Astrocyte of the cerebellum (primary cell): ENCODE data around the gene GSE1.

ENCODE experiments used
- DNase-seq: peaks from one replicate; pipeline ENCODE4 v3.0.0-alpha.2; 2011; ENCODE audit warnings: low read depth
- H3K4me3 ChIP-seq: 2 replicates; pipeline ENCODE4 v1.5.1; 2011; ENCODE audit warnings: mild to moderate bottlenecking, low read depth, low read length, moderate library complexity
- CTCF ChIP-seq: IDR thresholded peaks from 2 replicates; pipeline ENCODE4 v1.5.1; 2012; ENCODE audit warnings: low read length, low read depth, moderate library complexity, mild to moderate bottlenecking; ENCODE audit errors: missing control alignments
- in situ Hi-C: cut with HindIII; loops from 2 replicates; pipeline ENCODE4 v1.10.0; 2017; ENCODE audit warnings: low sequenced_read_pairs

GSE1 gene

GRCh38 chr16:85601730-85602401, 11.3 kb upstream of the GSE1 start:
- no peak for TF ChIP-seq CTCF
- no peak for DNase-seq
- in situ Hi-C loops, result no loop called here
- H3K4me3 ChIP-seq, result no peak overlapping the region

- DNase-seq, result no peak
- no peak for TF ChIP-seq CTCF
- in situ Hi-C loops, result no loop called here
- H3K4me3 ChIP-seq, result no peak overlapping the region
These were observed 10.5 kb upstream of the GSE1 start for GRCh38 chr16:85602402-85603202.

- in situ Hi-C loops, result no loop called here
- no peak for DNase-seq
- H3K4me3 ChIP-seq, result no peak overlapping the region
- TF ChIP-seq CTCF, result no peak
These were observed 9.8 kb upstream of the GSE1 start for GRCh38 chr16:85603203-85603755.

GRCh38 chr16:85604145-85604705, 8.9 kb upstream of the GSE1 start:
- TF ChIP-seq CTCF, result no peak
- in situ Hi-C loops, result no loop called here
- H3K4me3 ChIP-seq, result no peak overlapping the region
- DNase-seq, result no peak

- DNase-seq, result no peak
- TF ChIP-seq CTCF, result no peak
- H3K4me3 ChIP-seq, result no peak overlapping the region
- in situ Hi-C loops, result no loop called here
These were observed 7.8 kb upstream of the GSE1 start for GRCh38 chr16:85605051-85605911.
